Thyroid gland (tissue), 4 donors: ENCODE data around the gene ZNF474. TPM values are rescaled to one million over a fixed set of nuclear protein-coding genes. Genes with fewer than 3 reads are reported as not detected.

Experiments used
- DNase-seq, 2 donors: peaks; one replicate each; pipeline ENCODE4 v3.0.0-alpha.2; 2019
- H3K27ac ChIP-seq, 3 donors: fragments of 200-600 bp; sonication (generic); 1 replicate in 2 of 3; 2 replicates in 1 of 3; pipeline ENCODE4 v1.5.1; 2016 to 2019; ENCODE audit warnings: mild to moderate bottlenecking in 1 of 3, moderate library complexity in 1 of 3
- H3K27me3 ChIP-seq: fragments of 200-600 bp; sonication (generic); one replicate; pipeline ENCODE4 v1.5.1; 2019
- H3K36me3 ChIP-seq, 2 donors: fragments of 200-600 bp; sonication (generic); one replicate each; pipeline ENCODE4 v1.5.1; 2016 to 2019
- H3K4me1 ChIP-seq, 2 donors: fragments of 200-600 bp; sonication (generic); one replicate each; pipeline ENCODE4 v1.5.1; 2017 to 2019
- H3K4me3 ChIP-seq, 3 donors: fragments of 200-600 bp; sonication (generic); replicated peaks in 1 of 3; 1 replicate in 2 of 3; 2 replicates in 1 of 3; pipeline ENCODE4 v1.5.1; 2016; ENCODE audit warnings: mild to moderate bottlenecking in 1 of 3
- H3K9me3 ChIP-seq: fragments of 200-600 bp; sonication (generic); one replicate; pipeline ENCODE4 v1.5.1; 2017
- POLR2A ChIP-seq, 2 donors: fragments of 450-650 bp; IDR thresholded peaks; one replicate each; pipeline ENCODE4 v1.6.1; 2017; ENCODE audit warnings: antibody characterized with exemption in 2 of 2, mild to moderate bottlenecking in 2 of 2, moderate library complexity in 1 of 2
- WGBS, 2 donors: methylation state at CpG; one replicate each; pipeline ENCODE4 v1.1.5; 2017; 5-methylcytosine and 5-hydroxymethylcytosine counted together
- intact Hi-C: fragments of 100-400 bp; cut with DNase I; formaldehyde crosslinking; loops from one replicate; pipeline ENCODE4 v1.15.1; 2023
- total RNA-seq, 4 donors: library from RNA; depleted of rRNA; stranded (reverse); fragments of >200 nt; gene quantifications; one replicate each; pipeline ENCODE4 v1.2.3, GENCODE V29; 2016
- TF ChIP-seq, protein P1 (sequence below), 6 experiments: fragments of 200-600 bp in 3 of 6; fragments of 450-650 bp in 3 of 6; sonication (generic) in 3 of 6; IDR thresholded peaks; one replicate each; pipeline ENCODE4 v1.5.1; 2016 to 2019; ENCODE audit warnings: antibody characterized with exemption in 6 of 6, mild to moderate bottlenecking in 2 of 6, inconsistent platforms in 1 of 6, moderate library complexity in 1 of 6

Gene ZNF474
- total RNA-seq, 4 donors from 2014 or later: 0.33 to 1.5 (median 0.54) TPM; not detected in 1

DNA sequence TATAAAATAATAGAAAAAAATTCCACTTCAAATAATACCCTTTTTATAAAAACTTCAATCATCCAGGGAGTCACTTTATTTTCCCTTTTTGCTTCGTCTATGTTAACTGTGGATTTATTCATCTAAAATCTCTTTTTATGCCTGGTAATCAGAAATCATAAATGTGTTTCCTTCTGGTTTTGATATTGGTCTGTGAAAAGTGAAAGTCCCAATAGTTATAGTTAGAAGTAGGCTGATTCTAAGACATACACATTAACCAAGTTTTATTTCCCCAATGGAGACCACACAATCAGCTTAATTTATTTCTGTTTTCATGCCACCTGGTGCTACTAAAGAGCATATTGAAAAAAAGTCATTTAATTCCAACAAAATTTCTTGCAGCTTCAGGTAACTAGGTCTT, 45.7 kb downstream of the ZNF474 start:
- WGBS, 2 donors: 70 to 82% methylated on average over 1 of the region's 1 CpG
- no peak overlapping the region for H3K4me3 ChIP-seq
- no peaks in the 10 kb centered on the region for H3K36me3 ChIP-seq
- no peak for DNase-seq
- H3K27me3 ChIP-seq: no peaks in the 10 kb centered on the region
- intact Hi-C loops: no loop called here
- H3K9me3 ChIP-seq: no peaks in the 10 kb centered on the region
- peaks cover 0 to 8% of the 10 kb centered on the region in 2 donors for H3K4me1 ChIP-seq
- no peak for TF ChIP-seq POLR2A (IDR thresholded peaks at IDR 0.05)
- TF ChIP-seq, protein P1, sequence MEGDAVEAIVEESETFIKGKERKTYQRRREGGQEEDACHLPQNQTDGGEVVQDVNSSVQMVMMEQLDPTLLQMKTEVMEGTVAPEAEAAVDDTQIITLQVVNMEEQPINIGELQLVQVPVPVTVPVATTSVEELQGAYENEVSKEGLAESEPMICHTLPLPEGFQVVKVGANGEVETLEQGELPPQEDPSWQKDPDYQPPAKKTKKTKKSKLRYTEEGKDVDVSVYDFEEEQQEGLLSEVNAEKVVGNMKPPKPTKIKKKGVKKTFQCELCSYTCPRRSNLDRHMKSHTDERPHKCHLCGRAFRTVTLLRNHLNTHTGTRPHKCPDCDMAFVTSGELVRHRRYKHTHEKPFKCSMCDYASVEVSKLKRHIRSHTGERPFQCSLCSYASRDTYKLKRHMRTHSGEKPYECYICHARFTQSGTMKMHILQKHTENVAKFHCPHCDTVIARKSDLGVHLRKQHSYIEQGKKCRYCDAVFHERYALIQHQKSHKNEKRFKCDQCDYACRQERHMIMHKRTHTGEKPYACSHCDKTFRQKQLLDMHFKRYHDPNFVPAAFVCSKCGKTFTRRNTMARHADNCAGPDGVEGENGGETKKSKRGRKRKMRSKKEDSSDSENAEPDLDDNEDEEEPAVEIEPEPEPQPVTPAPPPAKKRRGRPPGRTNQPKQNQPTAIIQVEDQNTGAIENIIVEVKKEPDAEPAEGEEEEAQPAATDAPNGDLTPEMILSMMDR (IDR thresholded peaks at IDR 0.05): no peak
- H3K27ac ChIP-seq: no peak overlapping the region

DNA sequence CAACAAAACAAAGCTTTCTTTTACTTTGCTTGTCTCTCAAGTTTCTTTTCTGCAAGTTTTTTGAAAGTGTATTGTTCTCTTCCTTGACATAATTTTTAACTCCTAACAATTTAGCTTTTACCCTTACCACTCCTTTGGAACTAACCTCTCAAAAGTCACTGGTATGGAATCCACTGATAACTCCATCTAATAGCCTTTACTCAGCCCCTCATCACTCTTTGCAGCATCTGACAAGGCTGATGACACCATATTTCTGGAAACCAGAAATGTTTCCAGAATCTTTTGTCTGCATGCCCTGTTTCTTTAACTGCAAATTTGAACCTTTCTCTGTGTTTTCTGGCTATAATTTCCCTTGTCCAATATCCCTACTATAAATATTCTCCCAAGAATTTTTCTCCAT, 46.5 kb downstream of the ZNF474 start:
- DNase-seq: no peak
- TF ChIP-seq POLR2A (IDR thresholded peaks at IDR 0.05): no peak
- TF ChIP-seq, protein P1 (IDR thresholded peaks at IDR 0.05): no peak
- Histone ChIP-seq H3K9me3 (no peaks in the 10 kb centered on the region), H3K4me3 (no peak overlapping the region), H3K27me3 (no peaks in the 10 kb centered on the region), H3K4me1 (peaks cover 0 to 8% of the 10 kb centered on the region in 2 donors), H3K27ac (no peak overlapping the region), H3K36me3 (no peaks in the 10 kb centered on the region)
- intact Hi-C loops: no loop called here

DNA sequence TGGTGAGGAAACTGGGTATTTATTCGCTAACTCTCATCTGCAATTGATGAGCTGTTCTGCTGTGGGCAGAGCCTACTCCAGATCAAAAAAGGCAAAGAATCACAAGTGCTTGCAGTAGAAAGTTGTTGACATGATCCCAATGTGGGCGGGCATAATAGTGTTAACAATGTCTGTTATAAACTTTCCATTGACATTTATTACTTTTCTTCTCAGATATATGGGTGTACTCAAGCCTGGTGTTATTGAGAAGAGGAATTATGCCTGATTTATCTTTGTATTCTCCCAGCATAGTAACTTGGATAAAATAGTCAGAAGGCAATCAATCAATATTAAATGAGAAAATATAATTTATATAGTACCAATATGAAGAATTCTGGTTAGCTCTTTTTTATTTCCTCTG, 47.8 kb downstream of the ZNF474 start:
- no peak for DNase-seq
- WGBS, 2 donors: 91 to 96% methylated on average over 2 of the region's 2 CpGs
- Histone ChIP-seq H3K9me3 (no peaks in the 10 kb centered on the region), H3K27me3 (no peaks in the 10 kb centered on the region), H3K27ac (no peak overlapping the region), H3K4me3 (no peak overlapping the region), H3K36me3 (no peaks in the 10 kb centered on the region), H3K4me1 (peaks cover 8 to 18% of the 10 kb centered on the region in 2 donors)
- TF ChIP-seq, protein P1 (IDR thresholded peaks at IDR 0.05): no peak
- no peak for TF ChIP-seq POLR2A (IDR thresholded peaks at IDR 0.05)
- intact Hi-C loops: no loop called here

DNA sequence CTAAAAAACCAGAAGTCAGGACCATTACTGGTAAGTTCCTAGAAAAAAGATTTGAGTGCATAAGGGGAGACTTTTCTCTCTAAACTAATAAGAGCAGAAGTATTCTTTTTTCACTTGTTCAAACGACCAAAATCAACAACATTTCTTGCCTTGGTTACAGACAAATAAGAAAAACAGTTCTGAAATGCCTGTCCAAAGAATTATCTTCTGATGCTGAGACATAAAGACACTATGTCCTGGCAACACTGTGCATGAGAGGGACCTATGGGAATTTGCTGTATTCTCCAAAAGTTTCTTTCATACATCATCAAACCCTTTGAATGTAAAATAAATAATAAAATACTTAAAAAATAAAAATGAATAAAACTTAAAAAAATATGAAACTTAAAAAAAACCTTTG, 50.4 kb downstream of the ZNF474 start:
- no peak for DNase-seq
- TF ChIP-seq, protein P1 (IDR thresholded peaks at IDR 0.05): no peak
- TF ChIP-seq POLR2A (IDR thresholded peaks at IDR 0.05): no peak
- no peaks in the 10 kb centered on the region for H3K27me3 ChIP-seq
- peaks cover 24 to 33% of the 10 kb centered on the region in 2 donors for H3K4me1 ChIP-seq
- intact Hi-C loops: no loop called here
- WGBS, 2 donors: 23% methylated on average over 1 of the region's 1 CpG
- H3K9me3 ChIP-seq: no peaks in the 10 kb centered on the region
- H3K4me3 ChIP-seq: no peak overlapping the region
- no peaks in the 10 kb centered on the region for H3K36me3 ChIP-seq
- no peak overlapping the region for H3K27ac ChIP-seq

DNA sequence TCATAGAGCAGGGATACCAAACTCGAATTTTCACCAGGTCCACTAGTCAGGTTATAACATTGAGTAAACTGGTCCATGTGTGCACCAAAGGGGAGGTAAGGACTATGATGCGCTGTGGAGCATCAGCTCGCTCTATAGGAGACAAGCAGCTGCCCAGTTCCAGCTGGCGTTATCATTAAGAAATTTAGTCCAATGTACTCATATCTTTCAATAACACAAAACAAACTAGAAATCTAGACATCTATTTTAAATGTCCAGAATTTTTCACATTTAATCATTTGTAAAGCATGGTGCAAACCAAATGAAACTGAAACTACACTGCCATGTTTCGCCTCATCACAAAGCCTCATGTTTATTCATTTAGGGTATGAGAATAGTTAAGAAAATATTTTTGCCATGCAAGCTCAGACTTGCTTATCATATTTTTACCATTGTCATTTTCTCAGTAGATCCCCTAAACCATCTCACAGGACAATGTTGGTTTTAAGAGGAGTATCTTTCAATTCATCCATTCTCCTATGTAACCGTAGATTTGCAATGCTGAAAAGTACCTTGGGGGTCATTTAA, 50.9 kb downstream of the ZNF474 start:
- Histone ChIP-seq H3K27me3 (no peaks in the 10 kb centered on the region), H3K27ac (no peak overlapping the region), H3K4me3 (no peak overlapping the region), H3K36me3 (no peaks in the 10 kb centered on the region), H3K9me3 (no peaks in the 10 kb centered on the region), H3K4me1 (peaks cover 24 to 33% of the 10 kb centered on the region in 2 donors)
- DNase-seq: no peak
- 91% methylated on average over 6 of the region's 6 CpGs for WGBS, 2 donors
- TF ChIP-seq, protein P1 (IDR thresholded peaks at IDR 0.05): no peak
- TF ChIP-seq POLR2A (IDR thresholded peaks at IDR 0.05): no peak
- intact Hi-C loops: no loop called here
